Measurements from ENCODE around the gene ODAD3. TPM values are rescaled to one million over a fixed set of nuclear protein-coding genes. Genes with fewer than 3 reads are reported as not detected.
"Not testable (repeated sequence)": the region's sequence is repeated elsewhere in the genome, so short reads cannot be mapped to it uniquely, and the experiment has no call there.

ODAD3 gene
- total RNA-seq, 1 donor from 2014 or later, result 0.15 TPM

DNA sequence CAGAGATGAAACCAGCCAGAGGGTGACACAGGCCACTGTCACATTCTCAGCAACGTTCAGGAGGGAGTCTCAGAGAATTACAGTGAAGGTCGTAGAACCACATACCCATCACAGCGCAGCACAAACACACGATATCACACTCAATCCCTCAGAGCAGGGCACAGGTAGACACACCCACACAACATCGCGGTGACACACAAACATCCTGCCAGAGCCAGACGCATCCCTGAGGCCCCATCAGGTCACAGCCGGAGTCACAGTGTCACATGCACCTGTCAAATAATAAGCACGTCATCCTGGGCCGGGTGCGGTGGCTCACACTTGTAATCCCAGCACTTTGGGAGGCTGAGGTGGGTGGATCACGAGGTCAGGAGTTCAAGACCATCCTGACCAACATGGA is 28.5 kb upstream of the ODAD3 start:
- H3K4me1 Mint-ChIP-seq (ENCODE audit: low read depth), result no peaks in the 10 kb centered on the region
- peaks cover 4% of the 10 kb centered on the region for H3K27me3 Mint-ChIP-seq (ENCODE audit: low read depth)
- no peak for DNase-seq (ENCODE audit: low spot score)
- no peaks in the 10 kb centered on the region for H3K9me3 Mint-ChIP-seq (ENCODE audit: low read depth)
- H3K27ac Mint-ChIP-seq (ENCODE audit: unreplicated experiment), result no peak overlapping the region
- no peaks in the 10 kb centered on the region for H3K36me3 Mint-ChIP-seq (ENCODE audit: low read depth)
- H3K4me3 Mint-ChIP-seq (ENCODE audit: unreplicated experiment), result no peak overlapping the region
- TF ChIP-seq, protein P1, sequence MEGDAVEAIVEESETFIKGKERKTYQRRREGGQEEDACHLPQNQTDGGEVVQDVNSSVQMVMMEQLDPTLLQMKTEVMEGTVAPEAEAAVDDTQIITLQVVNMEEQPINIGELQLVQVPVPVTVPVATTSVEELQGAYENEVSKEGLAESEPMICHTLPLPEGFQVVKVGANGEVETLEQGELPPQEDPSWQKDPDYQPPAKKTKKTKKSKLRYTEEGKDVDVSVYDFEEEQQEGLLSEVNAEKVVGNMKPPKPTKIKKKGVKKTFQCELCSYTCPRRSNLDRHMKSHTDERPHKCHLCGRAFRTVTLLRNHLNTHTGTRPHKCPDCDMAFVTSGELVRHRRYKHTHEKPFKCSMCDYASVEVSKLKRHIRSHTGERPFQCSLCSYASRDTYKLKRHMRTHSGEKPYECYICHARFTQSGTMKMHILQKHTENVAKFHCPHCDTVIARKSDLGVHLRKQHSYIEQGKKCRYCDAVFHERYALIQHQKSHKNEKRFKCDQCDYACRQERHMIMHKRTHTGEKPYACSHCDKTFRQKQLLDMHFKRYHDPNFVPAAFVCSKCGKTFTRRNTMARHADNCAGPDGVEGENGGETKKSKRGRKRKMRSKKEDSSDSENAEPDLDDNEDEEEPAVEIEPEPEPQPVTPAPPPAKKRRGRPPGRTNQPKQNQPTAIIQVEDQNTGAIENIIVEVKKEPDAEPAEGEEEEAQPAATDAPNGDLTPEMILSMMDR (IDR thresholded peaks at IDR 0.05), result no peak

DNA sequence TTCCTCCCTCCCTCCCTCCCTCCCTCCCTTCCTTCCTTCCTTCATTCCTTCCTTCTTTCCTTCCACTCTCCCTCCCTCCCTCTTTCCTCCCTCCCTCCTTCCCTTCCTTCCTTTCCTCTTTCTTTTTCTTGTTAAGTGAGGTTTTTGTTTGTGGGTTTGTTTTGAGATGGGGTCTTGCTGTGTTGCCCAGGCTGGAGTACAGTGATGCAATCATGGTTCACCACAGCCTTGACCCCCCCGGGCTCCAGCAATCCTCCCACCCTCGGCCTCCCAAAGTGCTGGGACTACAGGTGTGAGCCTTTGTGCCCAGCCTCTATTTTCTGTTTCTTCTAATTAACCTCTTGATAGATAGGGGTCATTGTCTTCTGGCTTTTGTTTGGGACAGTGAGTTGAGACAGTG is 26.5 kb upstream of the ODAD3 start:
- Mint-ChIP-seq H3K36me3 (ENCODE audit: low read depth) (no peaks in the 10 kb centered on the region), H3K4me1 (ENCODE audit: low read depth) (no peaks in the 10 kb centered on the region), H3K27me3 (ENCODE audit: low read depth) (peaks cover 4% of the 10 kb centered on the region), H3K4me3 (ENCODE audit: unreplicated experiment) (no peak overlapping the region), H3K9me3 (ENCODE audit: low read depth) (no peaks in the 10 kb centered on the region), H3K27ac (ENCODE audit: unreplicated experiment) (no peak overlapping the region)
- TF ChIP-seq, protein P1 (IDR thresholded peaks at IDR 0.05), result no peak
- no peak for DNase-seq (ENCODE audit: low spot score)

DNA sequence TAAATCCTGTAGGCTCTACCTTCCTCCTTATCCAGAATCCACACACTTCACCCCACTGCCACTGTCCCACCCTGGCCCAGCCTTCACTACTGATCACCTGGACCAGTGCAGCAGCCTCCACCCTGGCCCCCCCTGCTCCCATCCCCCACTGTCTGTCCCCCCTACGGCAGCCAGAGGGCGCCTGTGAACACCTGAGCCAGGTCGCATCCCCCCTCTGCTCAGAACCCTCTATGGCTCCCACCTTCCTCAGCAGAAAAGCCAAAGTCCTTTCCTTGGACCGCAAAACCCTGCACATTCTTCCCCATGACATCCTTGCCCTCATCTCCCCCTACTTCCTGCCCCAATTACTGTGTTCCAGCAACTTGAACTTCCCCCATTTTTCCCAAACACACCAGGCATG is 25.3 kb upstream of the ODAD3 start:
- Mint-ChIP-seq H3K27me3 (ENCODE audit: low read depth) (peaks cover 4% of the 10 kb centered on the region), H3K27ac (ENCODE audit: unreplicated experiment) (no peak overlapping the region), H3K4me3 (ENCODE audit: unreplicated experiment) (no peak overlapping the region), H3K4me1 (ENCODE audit: low read depth) (no peaks in the 10 kb centered on the region), H3K36me3 (ENCODE audit: low read depth) (no peaks in the 10 kb centered on the region), H3K9me3 (ENCODE audit: low read depth) (no peaks in the 10 kb centered on the region)
- no peak for DNase-seq (ENCODE audit: low spot score)
- TF ChIP-seq, protein P1 (IDR thresholded peaks at IDR 0.05), result peak; percentile 58

DNA sequence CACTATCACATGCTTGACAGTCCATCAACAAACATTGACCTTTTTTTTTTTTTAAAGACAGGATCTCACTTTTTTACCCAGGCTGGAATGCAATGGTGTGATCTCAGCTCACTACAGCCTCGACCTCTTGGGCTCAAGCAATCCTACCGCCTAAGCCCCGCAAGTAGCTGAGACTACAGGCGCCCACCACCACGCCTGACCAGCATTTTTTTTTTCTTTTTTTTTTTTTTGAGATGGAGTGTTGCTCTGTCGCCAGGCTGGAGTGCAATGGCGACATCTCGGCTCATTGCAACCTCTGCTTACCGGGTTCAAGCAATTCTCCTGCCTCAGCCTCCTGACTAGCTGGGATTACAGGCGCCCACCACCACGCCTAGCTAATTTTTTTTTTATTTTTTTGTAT is 24.0 kb upstream of the ODAD3 start:
- H3K27me3 Mint-ChIP-seq (ENCODE audit: low read depth); H3K9me3 Mint-ChIP-seq (ENCODE audit: low read depth); H3K36me3 Mint-ChIP-seq (ENCODE audit: low read depth); DNase-seq (ENCODE audit: low spot score); H3K4me3 Mint-ChIP-seq (ENCODE audit: unreplicated experiment); H3K4me1 Mint-ChIP-seq (ENCODE audit: low read depth); H3K27ac Mint-ChIP-seq (ENCODE audit: unreplicated experiment): not testable (repeated sequence)

DNA sequence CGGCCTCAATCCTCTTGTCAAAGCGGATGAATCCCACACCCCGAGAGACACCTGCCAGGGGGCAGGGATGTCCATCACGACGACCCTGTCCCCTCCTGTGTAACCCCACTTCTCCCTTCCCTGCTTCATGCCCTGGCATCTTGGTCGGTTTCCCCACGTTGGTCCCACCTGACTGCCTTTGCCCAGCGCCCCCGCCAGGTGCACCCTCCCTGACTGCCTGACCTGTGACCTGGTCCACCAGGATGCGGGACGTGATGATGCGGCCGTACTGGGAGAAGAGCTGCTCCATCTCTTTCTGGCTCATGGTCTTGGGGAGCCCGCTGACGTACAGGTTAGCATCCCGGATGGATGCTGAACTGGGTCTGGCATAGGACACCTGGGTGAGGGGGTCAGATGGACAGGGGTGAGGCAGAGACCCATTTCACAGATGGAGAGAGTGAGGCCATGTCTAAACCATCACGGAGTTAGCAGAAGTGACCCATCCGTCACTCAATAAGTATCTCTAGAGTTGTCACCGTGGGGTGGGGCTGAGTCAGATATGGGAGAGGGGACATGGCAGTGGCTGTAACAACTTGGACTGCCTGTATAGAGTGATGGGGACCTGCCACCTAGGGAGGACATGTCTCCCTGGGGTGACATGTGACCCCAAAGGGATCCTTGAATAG is 23.4 kb upstream of the ODAD3 start:
- no peak overlapping the region for H3K27ac Mint-ChIP-seq (ENCODE audit: unreplicated experiment)
- no peak overlapping the region for H3K4me3 Mint-ChIP-seq (ENCODE audit: unreplicated experiment)
- H3K9me3 Mint-ChIP-seq (ENCODE audit: low read depth), result no peaks in the 10 kb centered on the region
- TF ChIP-seq, protein P1 (IDR thresholded peaks at IDR 0.05), result no peak
- H3K36me3 Mint-ChIP-seq (ENCODE audit: low read depth), result no peaks in the 10 kb centered on the region
- no peaks in the 10 kb centered on the region for H3K4me1 Mint-ChIP-seq (ENCODE audit: low read depth)
- peaks cover 4% of the 10 kb centered on the region for H3K27me3 Mint-ChIP-seq (ENCODE audit: low read depth)
- no peak for DNase-seq (ENCODE audit: low spot score)

DNA sequence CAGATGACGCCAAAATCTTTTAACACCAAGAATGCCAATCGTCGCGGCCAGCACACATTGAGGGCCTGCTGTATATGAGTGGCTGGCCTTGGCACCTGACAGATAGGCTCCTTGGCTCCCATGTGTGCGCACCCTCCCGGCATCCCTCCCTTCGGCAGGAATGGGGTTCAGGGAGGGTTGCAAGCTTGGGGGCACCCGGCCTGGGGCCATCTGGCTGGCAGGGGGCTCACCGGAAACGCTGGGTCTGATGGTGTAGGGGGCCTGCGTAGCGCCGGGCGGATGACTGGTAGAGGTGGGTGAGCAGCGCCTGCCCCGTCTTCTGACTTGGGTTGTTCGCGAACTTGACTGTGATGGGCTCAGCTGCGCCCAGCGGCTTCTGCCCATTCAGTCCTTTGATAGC is 22.9 kb upstream of the ODAD3 start:
- Mint-ChIP-seq H3K36me3 (ENCODE audit: low read depth) (no peaks in the 10 kb centered on the region), H3K27me3 (ENCODE audit: low read depth) (peaks cover 4% of the 10 kb centered on the region), H3K27ac (ENCODE audit: unreplicated experiment) (no peak overlapping the region), H3K9me3 (ENCODE audit: low read depth) (no peaks in the 10 kb centered on the region), H3K4me3 (ENCODE audit: unreplicated experiment) (no peak overlapping the region), H3K4me1 (ENCODE audit: low read depth) (no peaks in the 10 kb centered on the region)
- TF ChIP-seq, protein P1 (IDR thresholded peaks at IDR 0.05), result no peak
- DNase-seq (ENCODE audit: low spot score), result no peak

Measured in chondrocyte (in vitro differentiated cells).